ENCODE data around the gene SZT2. TPM values are rescaled to one million over a fixed set of nuclear protein-coding genes. Genes with fewer than 3 reads are reported as not detected.

The SZT2 gene
- total and polyA plus RNA-seq, 2 of the 4 experiments (the other 2 are of a cell fraction), result 9.5 to 14.3 TPM

DNA sequence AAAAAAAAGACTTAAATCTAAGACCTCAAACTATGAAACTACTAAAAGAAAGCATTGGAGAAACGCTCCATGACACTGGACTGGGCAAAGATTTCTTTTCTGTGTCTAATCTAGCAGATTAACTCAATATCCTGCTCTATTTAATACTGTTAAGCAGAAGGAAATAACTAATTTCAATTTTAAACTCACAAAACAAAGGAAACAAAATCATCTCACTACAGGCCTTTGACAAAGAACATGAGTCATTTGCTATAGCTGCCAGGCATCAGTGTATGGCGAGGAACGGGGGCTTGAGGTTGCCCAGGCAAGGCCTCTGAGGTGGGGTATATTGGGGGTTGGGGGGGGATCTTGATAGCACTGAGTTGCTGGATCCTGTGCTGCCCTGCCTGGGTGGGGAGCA lies 20.9 kb downstream of the SZT2 start:
- Histone ChIP-seq H2AK5ac (ENCODE audit: low read depth, low read length) (no peak overlapping the region), H3K18ac (ENCODE audit: low read depth, low read length) (no peak overlapping the region), H3K4me1 (ENCODE audit: control insufficient read depth, insufficient read depth, low read length) (peaks cover under 1% of the 10 kb centered on the region; the same call in 1 of the 2 replicates), H3K27ac (ENCODE audit: insufficient read depth, low read length) (no peak overlapping the region), H3K4me2 (ENCODE audit: low read depth, low read length) (no peak overlapping the region), H3K27me3 (ENCODE audit: control insufficient read depth, insufficient read depth, low read length) (no peaks in the 10 kb centered on the region), H3K14ac (replicated peaks; ENCODE audit: low read depth, low read length) (no peak overlapping the region), H3K4ac (ENCODE audit: low read depth, low read length) (no peak overlapping the region), H2BK5ac (ENCODE audit: low read depth, low read length, poor library complexity, severe bottlenecking) (no peak overlapping the region), H3K9ac (ENCODE audit: low read depth, low read length) (no peak overlapping the region), H3K79me1 (ENCODE audit: low read depth in 1 of 2, low read length in 2 of 2) (peaks cover 7 to 9% of the 10 kb centered on the region in 2 experiments; a peak in 2 of 4 replicates), H2BK15ac (ENCODE audit: low read depth, low read length) (no peak overlapping the region), H2AK9ac (replicated peaks; ENCODE audit: low read depth, low read length, poor library complexity) (no peak overlapping the region), H4K5ac (ENCODE audit: low read depth, low read length) (no peak overlapping the region), H3K23ac (ENCODE audit: low read depth, low read length) (no peak overlapping the region), H4K20me1 (ENCODE audit: insufficient read depth, low read length) (no peaks in the 10 kb centered on the region), H3K9me1 (ENCODE audit: insufficient read depth, low read length) (no peaks in the 10 kb centered on the region), H4K91ac (ENCODE audit: insufficient read depth, low read depth, low read length) (no peak overlapping the region), H2BK120ac (ENCODE audit: low read depth, low read length) (no peak overlapping the region), H2AFZ (replicated peaks; ENCODE audit: low read length, poor library complexity) (no peak overlapping the region), H3K36me3 (ENCODE audit: control insufficient read depth, insufficient read depth, low read length) (peaks cover 28% of the 10 kb centered on the region), H3K56ac (ENCODE audit: extremely low read depth, insufficient read depth, low read length) (no peak overlapping the region), H3K9me3 (ENCODE audit: control insufficient read depth, insufficient read depth, low read length) (no peaks in the 10 kb centered on the region), H3K4me3 (ENCODE audit: insufficient read depth, low read depth, low read length) (no peak overlapping the region), H4K8ac (ENCODE audit: low read depth in 2 of 2, low read length in 2 of 2) (no peak overlapping the region), H2BK20ac (ENCODE audit: low read depth, low read length) (no peak overlapping the region)
- dilution Hi-C loops (cut with HindIII; ENCODE audit: low sequenced_read_pairs, unreplicated experiment) (no loop called here), in situ Hi-C loops (cut with MboI; ENCODE audit: low sequenced_read_pairs) (loop anchor here (5.0 to 25.0 kb wide), 2 partner anchors 183 to 498 kb away; no protein-coding TSS in a partner anchor), intact Hi-C loops (cut with micrococcal nuclease) (loop anchor here (5.0 kb wide), 1 partner anchor 498 kb away; no protein-coding TSS in a partner anchor)
- WGBS, 2 experiments (ENCODE audit: extremely low coverage in 2 of 2, insufficient read length in 1 of 2), result no CpG with 5 or more reads among the region's 3 CpGs
- DNase-seq, result no peak
- no peak for ATAC-seq (ENCODE audit: low read depth)
- no peak for TF ChIP-seq MAFK (IDR thresholded peaks at IDR 0.05; ENCODE audit: low read depth, low read length)
- no peak for TF ChIP-seq POLR2A (IDR thresholded peaks at IDR 0.05; ENCODE audit: low read depth, low read length)
- no peak for TF ChIP-seq SMC3 (IDR thresholded peaks at IDR 0.05; ENCODE audit: low read depth, low read length)
- no peak for TF ChIP-seq NFE2L2 (IDR thresholded peaks at IDR 0.05; ENCODE audit: low read depth, low read length)
- TF ChIP-seq, protein P1, sequence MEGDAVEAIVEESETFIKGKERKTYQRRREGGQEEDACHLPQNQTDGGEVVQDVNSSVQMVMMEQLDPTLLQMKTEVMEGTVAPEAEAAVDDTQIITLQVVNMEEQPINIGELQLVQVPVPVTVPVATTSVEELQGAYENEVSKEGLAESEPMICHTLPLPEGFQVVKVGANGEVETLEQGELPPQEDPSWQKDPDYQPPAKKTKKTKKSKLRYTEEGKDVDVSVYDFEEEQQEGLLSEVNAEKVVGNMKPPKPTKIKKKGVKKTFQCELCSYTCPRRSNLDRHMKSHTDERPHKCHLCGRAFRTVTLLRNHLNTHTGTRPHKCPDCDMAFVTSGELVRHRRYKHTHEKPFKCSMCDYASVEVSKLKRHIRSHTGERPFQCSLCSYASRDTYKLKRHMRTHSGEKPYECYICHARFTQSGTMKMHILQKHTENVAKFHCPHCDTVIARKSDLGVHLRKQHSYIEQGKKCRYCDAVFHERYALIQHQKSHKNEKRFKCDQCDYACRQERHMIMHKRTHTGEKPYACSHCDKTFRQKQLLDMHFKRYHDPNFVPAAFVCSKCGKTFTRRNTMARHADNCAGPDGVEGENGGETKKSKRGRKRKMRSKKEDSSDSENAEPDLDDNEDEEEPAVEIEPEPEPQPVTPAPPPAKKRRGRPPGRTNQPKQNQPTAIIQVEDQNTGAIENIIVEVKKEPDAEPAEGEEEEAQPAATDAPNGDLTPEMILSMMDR (conservative IDR thresholded peaks at IDR 0.05; ENCODE audit: low read depth, low read length), result no peak
- no peak for TF ChIP-seq BHLHE40 (IDR thresholded peaks at IDR 0.05; ENCODE audit: low read depth, low read length)
- TF ChIP-seq FOS (IDR thresholded peaks at IDR 0.05; ENCODE audit: low read depth, low read length), result no peak
- TF ChIP-seq, protein P2, sequence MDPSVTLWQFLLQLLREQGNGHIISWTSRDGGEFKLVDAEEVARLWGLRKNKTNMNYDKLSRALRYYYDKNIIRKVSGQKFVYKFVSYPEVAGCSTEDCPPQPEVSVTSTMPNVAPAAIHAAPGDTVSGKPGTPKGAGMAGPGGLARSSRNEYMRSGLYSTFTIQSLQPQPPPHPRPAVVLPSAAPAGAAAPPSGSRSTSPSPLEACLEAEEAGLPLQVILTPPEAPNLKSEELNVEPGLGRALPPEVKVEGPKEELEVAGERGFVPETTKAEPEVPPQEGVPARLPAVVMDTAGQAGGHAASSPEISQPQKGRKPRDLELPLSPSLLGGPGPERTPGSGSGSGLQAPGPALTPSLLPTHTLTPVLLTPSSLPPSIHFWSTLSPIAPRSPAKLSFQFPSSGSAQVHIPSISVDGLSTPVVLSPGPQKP (IDR thresholded peaks at IDR 0.05; ENCODE audit: borderline replicate concordance, low read depth, low read length), result no peak
- TF ChIP-seq MAZ (IDR thresholded peaks at IDR 0.05; ENCODE audit: borderline replicate concordance, low read depth, low read length), result no peak
- no peak for TF ChIP-seq CHD1 (IDR thresholded peaks at IDR 0.05; ENCODE audit: low read depth, low read length)
- no peak for TF ChIP-seq RFX5 (IDR thresholded peaks at IDR 0.05; ENCODE audit: low read depth, low read length)
- TF ChIP-seq MXI1 (IDR thresholded peaks at IDR 0.05; ENCODE audit: borderline replicate concordance, low read depth, low read length), result no peak
- no peak for TF ChIP-seq CEBPB (IDR thresholded peaks at IDR 0.05; ENCODE audit: low read depth, low read length)
- no peak for TF ChIP-seq RCOR1 (IDR thresholded peaks at IDR 0.05; ENCODE audit: insufficient replicate concordance, low read length)
- TF ChIP-seq, protein P3, sequence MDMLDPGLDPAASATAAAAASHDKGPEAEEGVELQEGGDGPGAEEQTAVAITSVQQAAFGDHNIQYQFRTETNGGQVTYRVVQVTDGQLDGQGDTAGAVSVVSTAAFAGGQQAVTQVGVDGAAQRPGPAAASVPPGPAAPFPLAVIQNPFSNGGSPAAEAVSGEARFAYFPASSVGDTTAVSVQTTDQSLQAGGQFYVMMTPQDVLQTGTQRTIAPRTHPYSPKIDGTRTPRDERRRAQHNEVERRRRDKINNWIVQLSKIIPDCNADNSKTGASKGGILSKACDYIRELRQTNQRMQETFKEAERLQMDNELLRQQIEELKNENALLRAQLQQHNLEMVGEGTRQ (IDR thresholded peaks at IDR 0.05; ENCODE audit: low read depth, low read length), result no peak
- TF ChIP-seq RAD21 (IDR thresholded peaks at IDR 0.05; ENCODE audit: low read length), result no peak
- CTCF ChIA-PET, result no interaction called here
- BruUV-seq (replicated peaks), result no TSS peak
- POLR2A ChIA-PET (ENCODE audit: unreplicated experiment), result no interaction called here
